B cell (primary cell): ENCODE results near the gene PTN.

Experiments used
- EZH2 ChIP-seq: IDR thresholded peaks from 2 replicates; pipeline ENCODE4 v1.6.1; 2012; ENCODE audit warnings: borderline replicate concordance, low read depth, mild to moderate bottlenecking, moderate library complexity, low read length; ENCODE audit not compliant: insufficient read depth, poor library complexity, severe bottlenecking
- TF ChIP-seq, protein P1 (sequence below): fragments of 200-600 bp; IDR thresholded peaks from one replicate; pipeline ENCODE4 v1.8.0; 2022; ENCODE audit warnings: antibody characterized with exemption, mild to moderate bottlenecking

GRCh38 chr7:137235434-137235833 is 108.1 kb downstream of the PTN start:
- TF ChIP-seq EZH2, result no peak
- TF ChIP-seq, protein P1, sequence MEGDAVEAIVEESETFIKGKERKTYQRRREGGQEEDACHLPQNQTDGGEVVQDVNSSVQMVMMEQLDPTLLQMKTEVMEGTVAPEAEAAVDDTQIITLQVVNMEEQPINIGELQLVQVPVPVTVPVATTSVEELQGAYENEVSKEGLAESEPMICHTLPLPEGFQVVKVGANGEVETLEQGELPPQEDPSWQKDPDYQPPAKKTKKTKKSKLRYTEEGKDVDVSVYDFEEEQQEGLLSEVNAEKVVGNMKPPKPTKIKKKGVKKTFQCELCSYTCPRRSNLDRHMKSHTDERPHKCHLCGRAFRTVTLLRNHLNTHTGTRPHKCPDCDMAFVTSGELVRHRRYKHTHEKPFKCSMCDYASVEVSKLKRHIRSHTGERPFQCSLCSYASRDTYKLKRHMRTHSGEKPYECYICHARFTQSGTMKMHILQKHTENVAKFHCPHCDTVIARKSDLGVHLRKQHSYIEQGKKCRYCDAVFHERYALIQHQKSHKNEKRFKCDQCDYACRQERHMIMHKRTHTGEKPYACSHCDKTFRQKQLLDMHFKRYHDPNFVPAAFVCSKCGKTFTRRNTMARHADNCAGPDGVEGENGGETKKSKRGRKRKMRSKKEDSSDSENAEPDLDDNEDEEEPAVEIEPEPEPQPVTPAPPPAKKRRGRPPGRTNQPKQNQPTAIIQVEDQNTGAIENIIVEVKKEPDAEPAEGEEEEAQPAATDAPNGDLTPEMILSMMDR, result no peak
